ENCODE measurements around the gene SLU7.

SLU7 gene

DNA sequence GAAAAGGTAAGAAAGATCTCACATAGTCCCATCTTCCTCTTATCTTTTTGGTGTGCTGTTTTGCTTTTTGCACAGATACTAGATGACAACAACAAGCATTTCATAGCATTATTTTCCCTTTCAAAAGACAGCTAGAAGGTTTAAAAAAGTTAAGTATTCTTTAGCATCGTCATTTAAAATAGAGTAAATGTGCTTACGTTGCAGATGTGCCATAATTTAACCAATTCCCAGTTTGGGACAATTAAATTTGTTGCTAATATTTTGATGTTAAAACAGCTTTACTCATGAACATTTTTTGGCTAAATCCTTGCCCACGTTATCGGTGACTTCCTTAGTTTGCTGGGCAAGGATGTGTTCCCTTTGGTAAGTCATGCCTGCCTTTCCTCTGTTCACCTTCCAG, 44.3 kb upstream of the SLU7 start:
- Histone ChIP-seq H3K79me2 (ENCODE audit: low read length) (peaks cover 5% of the 10 kb centered on the region), H3K9ac (ENCODE audit: low read length) (no peak overlapping the region), H3K4me2 (ENCODE audit: low read length) (no peak overlapping the region), H3K27ac (ENCODE audit: low read length) (no peak overlapping the region), H3K9me3 (ENCODE audit: insufficient read depth, low read length) (no peaks in the 10 kb centered on the region), H3K4me3 (ENCODE audit: low read length) (no peak overlapping the region), H4K20me1 (ENCODE audit: insufficient read depth, low read length) (no peaks in the 10 kb centered on the region), H3K27me3 (ENCODE audit: low read depth, low read length) (no peaks in the 10 kb centered on the region), H2AFZ (ENCODE audit: low read depth, low read length) (no peak overlapping the region), H3K36me3 (replicated peaks; ENCODE audit: low read depth, low read length) (no peaks in the 10 kb centered on the region), H3K4me1 (ENCODE audit: low read length) (peaks cover 56% of the 10 kb centered on the region)
- TF ChIP-seq EZH2phosphoT487 (IDR thresholded peaks at IDR 0.05; ENCODE audit: low read depth), result no peak
- TF ChIP-seq CTCF (IDR thresholded peaks at IDR 0.05; ENCODE audit: low read depth, low read length), result no peak

DNA sequence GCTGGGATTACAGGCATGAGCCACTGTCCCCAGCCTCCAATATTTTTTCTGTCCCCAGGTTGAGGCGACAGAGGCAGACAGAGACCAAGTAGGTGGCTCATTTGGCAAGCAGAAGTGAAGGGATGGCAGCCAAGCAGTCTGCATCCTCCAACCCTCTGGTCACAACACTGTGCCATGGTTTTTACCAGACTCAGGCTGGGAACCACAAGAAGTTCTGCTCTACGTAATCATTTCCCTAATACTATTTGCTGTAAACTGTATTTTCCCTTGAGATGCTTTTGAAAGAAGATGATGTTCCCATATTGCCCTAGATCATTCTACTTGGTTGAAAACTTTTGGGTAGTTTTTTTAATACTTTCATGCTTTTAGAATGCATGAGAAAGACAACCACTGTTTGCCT, 43.3 kb upstream of the SLU7 start:
- H3K4me3 ChIP-seq (ENCODE audit: low read length), result no peak overlapping the region
- H3K4me1 ChIP-seq (ENCODE audit: low read length), result peaks cover 53% of the 10 kb centered on the region
- H3K79me2 ChIP-seq (ENCODE audit: low read length), result no peaks in the 10 kb centered on the region
- no peak overlapping the region for H2AFZ ChIP-seq (ENCODE audit: low read depth, low read length)
- H3K36me3 ChIP-seq (replicated peaks; ENCODE audit: low read depth, low read length), result no peaks in the 10 kb centered on the region
- H3K27ac ChIP-seq (ENCODE audit: low read length), result no peak overlapping the region
- H3K27me3 ChIP-seq (ENCODE audit: low read depth, low read length), result no peaks in the 10 kb centered on the region
- H4K20me1 ChIP-seq (ENCODE audit: insufficient read depth, low read length), result no peaks in the 10 kb centered on the region
- H3K9me3 ChIP-seq (ENCODE audit: insufficient read depth, low read length), result no peaks in the 10 kb centered on the region
- no peak overlapping the region for H3K9ac ChIP-seq (ENCODE audit: low read length)
- no peak overlapping the region for H3K4me2 ChIP-seq (ENCODE audit: low read length)
- TF ChIP-seq CTCF (IDR thresholded peaks at IDR 0.05; ENCODE audit: low read depth, low read length) (no peak), EZH2phosphoT487 (IDR thresholded peaks at IDR 0.05; ENCODE audit: low read depth) (no peak)

DNA sequence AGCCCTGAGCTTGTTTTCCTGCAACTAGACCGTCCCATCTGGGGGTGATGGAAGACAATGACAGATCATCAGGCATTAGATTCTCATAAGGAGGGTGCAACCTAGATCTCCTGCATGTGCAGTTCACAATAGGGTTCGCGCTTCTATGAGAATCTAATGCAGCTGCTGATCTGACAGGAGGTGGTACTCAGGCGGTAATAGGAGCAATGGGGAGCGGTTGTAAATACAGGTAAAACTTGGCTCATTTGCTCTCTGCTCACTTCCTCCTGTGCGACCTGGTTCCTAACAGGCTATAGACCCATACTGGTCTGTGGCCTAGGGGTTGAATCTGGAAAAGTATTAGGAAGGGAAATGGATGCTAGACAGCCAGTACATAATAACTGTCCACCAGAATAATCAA, 42.5 kb upstream of the SLU7 start:
- Histone ChIP-seq H3K4me1 (ENCODE audit: low read length) (peaks cover 45% of the 10 kb centered on the region), H4K20me1 (ENCODE audit: insufficient read depth, low read length) (no peaks in the 10 kb centered on the region), H3K27me3 (ENCODE audit: low read depth, low read length) (no peaks in the 10 kb centered on the region), H3K9me3 (ENCODE audit: insufficient read depth, low read length) (no peaks in the 10 kb centered on the region), H3K9ac (ENCODE audit: low read length) (no peak overlapping the region), H2AFZ (ENCODE audit: low read depth, low read length) (no peak overlapping the region), H3K79me2 (ENCODE audit: low read length) (no peaks in the 10 kb centered on the region), H3K4me2 (ENCODE audit: low read length) (no peak overlapping the region), H3K27ac (ENCODE audit: low read length) (no peak overlapping the region), H3K36me3 (replicated peaks; ENCODE audit: low read depth, low read length) (no peaks in the 10 kb centered on the region), H3K4me3 (ENCODE audit: low read length) (no peak overlapping the region)
- no peak for TF ChIP-seq CTCF (IDR thresholded peaks at IDR 0.05; ENCODE audit: low read depth, low read length)
- no peak for TF ChIP-seq EZH2phosphoT487 (IDR thresholded peaks at IDR 0.05; ENCODE audit: low read depth)

DNA sequence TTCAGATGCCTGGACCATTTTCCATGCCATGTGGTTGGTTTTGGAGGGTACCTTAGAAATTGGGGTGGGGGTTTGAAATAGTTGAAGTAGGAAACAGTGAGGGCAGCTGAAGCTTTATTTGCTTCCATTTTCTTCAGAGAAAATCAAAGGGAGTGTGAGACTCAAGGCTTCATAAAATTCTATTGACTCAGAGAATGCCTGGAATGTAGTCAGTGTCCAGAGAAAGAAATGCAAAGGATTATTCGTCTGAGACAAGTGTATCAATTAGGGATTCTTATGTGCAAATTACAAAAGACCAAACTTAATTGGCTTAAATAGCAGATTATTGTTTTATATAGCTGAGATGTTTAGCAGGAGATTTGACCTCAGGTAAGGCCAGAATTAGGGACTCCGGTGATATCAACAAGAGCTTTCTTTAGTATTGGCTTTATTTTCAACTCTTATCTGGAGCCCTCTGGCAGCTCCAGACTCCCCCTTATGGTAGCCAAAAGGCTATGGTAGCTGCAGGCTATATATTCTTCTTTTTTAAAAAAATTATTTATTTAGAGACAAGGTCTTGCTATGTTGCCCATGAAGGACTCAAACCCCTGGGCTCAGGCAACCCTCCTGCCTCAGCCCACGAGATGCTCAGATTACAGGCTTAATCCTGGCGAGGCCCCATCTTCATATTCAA, 41.6 kb upstream of the SLU7 start:
- no peaks in the 10 kb centered on the region for H4K20me1 ChIP-seq (ENCODE audit: insufficient read depth, low read length)
- no peaks in the 10 kb centered on the region for H3K27me3 ChIP-seq (ENCODE audit: low read depth, low read length)
- no peaks in the 10 kb centered on the region for H3K79me2 ChIP-seq (ENCODE audit: low read length)
- no peak overlapping the region for H3K27ac ChIP-seq (ENCODE audit: low read length)
- H2AFZ ChIP-seq (ENCODE audit: low read depth, low read length), result no peak overlapping the region
- no peak overlapping the region for H3K9ac ChIP-seq (ENCODE audit: low read length)
- no peak overlapping the region for H3K4me2 ChIP-seq (ENCODE audit: low read length)
- peaks cover 39% of the 10 kb centered on the region for H3K4me1 ChIP-seq (ENCODE audit: low read length)
- H3K9me3 ChIP-seq (ENCODE audit: insufficient read depth, low read length), result no peaks in the 10 kb centered on the region
- H3K36me3 ChIP-seq (replicated peaks; ENCODE audit: low read depth, low read length), result no peaks in the 10 kb centered on the region
- H3K4me3 ChIP-seq (ENCODE audit: low read length), result no peak overlapping the region
- TF ChIP-seq CTCF (IDR thresholded peaks at IDR 0.05; ENCODE audit: low read depth, low read length), result peak; percentile 16; the same call in 1 of the 2 replicates
- no peak for TF ChIP-seq EZH2phosphoT487 (IDR thresholded peaks at IDR 0.05; ENCODE audit: low read depth)
